ENCODE measurements around the gene TMEM52.

GRCh38 chr1:1893291-1893985 lies 25.6 kb downstream of the TMEM52 start:
- TF ChIP-seq CTCF (conservative IDR thresholded peaks at IDR 0.05; ENCODE audit: low read length) (no peak), EZH2phosphoT487 (IDR thresholded peaks at IDR 0.05; ENCODE audit: borderline replicate concordance, low read depth, low read length) (no peak)
